ENCODE results near the gene NTRK2. TPM values are rescaled to one million over a fixed set of nuclear protein-coding genes. Genes with fewer than 3 reads are reported as not detected.

NTRK2 gene
- total and polyA plus RNA-seq, 2 experiments from 2014 or later: 0.99 to 3.7 TPM

GRCh38 chr9:84959339-84959738 is 289.8 kb downstream of the NTRK2 start:
- H3K27me3 ChIP-seq: peaks cover 3% of the 10 kb centered on the region
- 92% methylated on average over 5 of the region's 5 CpGs for WGBS (ENCODE audit: low lambda C conversion rate, missing lambda C conversion rate)
- H3K4me3 ChIP-seq: no peak overlapping the region
- no peaks in the 10 kb centered on the region for H3K79me2 ChIP-seq
- H3K9me3 ChIP-seq (ENCODE audit: low read depth): no peaks in the 10 kb centered on the region
- no peak overlapping the region for H3K4me2 ChIP-seq
- no peaks in the 10 kb centered on the region for H4K20me1 ChIP-seq (ENCODE audit: insufficient read depth, poor library complexity, severe bottlenecking)
- no peak overlapping the region for H2AFZ ChIP-seq
- H3K36me3 ChIP-seq (replicated peaks; ENCODE audit: insufficient read depth, low read depth): no peaks in the 10 kb centered on the region
- H3K9me2 ChIP-seq (replicated peaks; ENCODE audit: insufficient read depth): no peaks in the 10 kb centered on the region
- H3K27ac ChIP-seq: no peak overlapping the region
- DNase-seq (ENCODE audit: low spot score): no peak
- no peaks in the 10 kb centered on the region for H3K4me1 ChIP-seq (ENCODE audit: insufficient read depth)
- no peak for TF ChIP-seq CTCF (IDR thresholded peaks at IDR 0.05; ENCODE audit: poor library complexity)
- TF ChIP-seq EZH2phosphoT487 (IDR thresholded peaks at IDR 0.05; ENCODE audit: low read depth, severe bottlenecking, unreplicated experiment): no peak
- no peak for TF ChIP-seq EZH2 (IDR thresholded peaks at IDR 0.05; ENCODE audit: borderline replicate concordance)

- H3K4me1 ChIP-seq (ENCODE audit: insufficient read depth): no peaks in the 10 kb centered on the region
- H2AFZ ChIP-seq: no peak overlapping the region
- no peaks in the 10 kb centered on the region for H3K9me3 ChIP-seq (ENCODE audit: low read depth)
- no peaks in the 10 kb centered on the region for H3K79me2 ChIP-seq
- TF ChIP-seq EZH2phosphoT487 (IDR thresholded peaks at IDR 0.05; ENCODE audit: low read depth, severe bottlenecking, unreplicated experiment) (no peak), CTCF (IDR thresholded peaks at IDR 0.05; ENCODE audit: poor library complexity) (peak; percentile 11)
- WGBS (ENCODE audit: low lambda C conversion rate, missing lambda C conversion rate): 80% methylated on average over 15 of the region's 15 CpGs
- H3K27me3 ChIP-seq: peaks cover 13% of the 10 kb centered on the region
- H3K4me2 ChIP-seq: no peak overlapping the region
- no peak for DNase-seq (ENCODE audit: low spot score)
- no peak overlapping the region for H3K27ac ChIP-seq
- no peaks in the 10 kb centered on the region for H3K9me2 ChIP-seq (replicated peaks; ENCODE audit: insufficient read depth)
- no peak overlapping the region for H3K4me3 ChIP-seq
- no peaks in the 10 kb centered on the region for H3K36me3 ChIP-seq (replicated peaks; ENCODE audit: insufficient read depth, low read depth)
- H4K20me1 ChIP-seq (ENCODE audit: insufficient read depth, poor library complexity, severe bottlenecking): no peaks in the 10 kb centered on the region
These were observed 297.6 kb downstream of the NTRK2 start for GRCh38 chr9:84966876-84967830.

- H3K79me2 ChIP-seq: no peaks in the 10 kb centered on the region
- H3K4me1 ChIP-seq (ENCODE audit: insufficient read depth): no peaks in the 10 kb centered on the region
- H2AFZ ChIP-seq: no peak overlapping the region
- TF ChIP-seq EZH2phosphoT487 (IDR thresholded peaks at IDR 0.05; ENCODE audit: low read depth, severe bottlenecking, unreplicated experiment) (no peak), EZH2 (IDR thresholded peaks at IDR 0.05; ENCODE audit: borderline replicate concordance) (no peak), CTCF (IDR thresholded peaks at IDR 0.05; ENCODE audit: poor library complexity) (no peak)
- no peak overlapping the region for H3K4me3 ChIP-seq
- H3K9me2 ChIP-seq (replicated peaks; ENCODE audit: insufficient read depth): no peaks in the 10 kb centered on the region
- no peak for DNase-seq (ENCODE audit: low spot score)
- no peaks in the 10 kb centered on the region for H4K20me1 ChIP-seq (ENCODE audit: insufficient read depth, poor library complexity, severe bottlenecking)
- no peaks in the 10 kb centered on the region for H3K9me3 ChIP-seq (ENCODE audit: low read depth)
- peaks cover 13% of the 10 kb centered on the region for H3K27me3 ChIP-seq
- no peaks in the 10 kb centered on the region for H3K36me3 ChIP-seq (replicated peaks; ENCODE audit: insufficient read depth, low read depth)
- H3K27ac ChIP-seq: no peak overlapping the region
- 80% methylated on average over 4 of the region's 4 CpGs for WGBS (ENCODE audit: low lambda C conversion rate, missing lambda C conversion rate)
- no peak overlapping the region for H3K4me2 ChIP-seq
These were observed 299.6 kb downstream of the NTRK2 start for GRCh38 chr9:84969084-84969483.

All from hepatocyte (in vitro differentiated cells).